ENCODE data around the gene ETFBKMT. TPM values are rescaled to one million over a fixed set of nuclear protein-coding genes. Genes with fewer than 3 reads are reported as not detected.

Gene ETFBKMT
- total and polyA plus RNA-seq, 2 of the 4 experiments (the other 2 are of a cell fraction) = 1.2 to 2.5 TPM

GRCh38 chr12:31710021-31710818, 50.7 kb downstream of the ETFBKMT start:
- H2AK9ac ChIP-seq (replicated peaks; ENCODE audit: low read depth, low read length, poor library complexity) = no peak overlapping the region
- H3K56ac ChIP-seq (ENCODE audit: extremely low read depth, insufficient read depth, low read length) = no peak overlapping the region
- BruUV-seq (replicated peaks) = no TSS peak
- H3K9ac ChIP-seq (ENCODE audit: low read depth, low read length) = no peak overlapping the region
- H3K27me3 ChIP-seq (ENCODE audit: control insufficient read depth, insufficient read depth, low read length) = no peaks in the 10 kb centered on the region
- no peak overlapping the region for H4K8ac ChIP-seq (ENCODE audit: low read depth in 2 of 2, low read length in 2 of 2)
- no peak overlapping the region for H3K4me3 ChIP-seq (ENCODE audit: insufficient read depth, low read depth, low read length)
- no peak overlapping the region for H3K4ac ChIP-seq (ENCODE audit: low read depth, low read length)
- H2AK5ac ChIP-seq (ENCODE audit: low read depth, low read length) = no peak overlapping the region
- H3K9me3 ChIP-seq (ENCODE audit: control insufficient read depth, insufficient read depth, low read length) = no peaks in the 10 kb centered on the region
- DNase-seq (no peak), ATAC-seq (ENCODE audit: low read depth) (no peak)
- in situ Hi-C loops (cut with MboI; ENCODE audit: low sequenced_read_pairs) (no loop called here), intact Hi-C loops (cut with micrococcal nuclease) (no loop called here), dilution Hi-C loops (cut with HindIII; ENCODE audit: low sequenced_read_pairs, unreplicated experiment) (no loop called here)
- no peak overlapping the region for H2BK20ac ChIP-seq (ENCODE audit: low read depth, low read length)
- no peak overlapping the region for H3K18ac ChIP-seq (ENCODE audit: low read depth, low read length)
- no peak overlapping the region for H4K91ac ChIP-seq (ENCODE audit: insufficient read depth, low read depth, low read length)
- no peak overlapping the region for H2BK15ac ChIP-seq (ENCODE audit: low read depth, low read length)
- ChIA-PET CTCF (interaction anchor here (0.6 kb wide), 1 partner anchor 10 kb away, joined by 3 read pairs; no protein-coding TSS in a partner anchor), POLR2A (ENCODE audit: unreplicated experiment) (interaction anchor here (0.6 kb wide), 1 partner anchor 28 kb away, joined by 3 read pairs; no protein-coding TSS in a partner anchor)
- no peaks in the 10 kb centered on the region for H3K79me1 ChIP-seq (ENCODE audit: low read depth in 1 of 2, low read length in 2 of 2)
- H3K36me3 ChIP-seq (ENCODE audit: control insufficient read depth, insufficient read depth, low read length) = no peaks in the 10 kb centered on the region
- no CpG with 5 or more reads among the region's 3 CpGs for WGBS, 2 experiments (ENCODE audit: extremely low coverage in 2 of 2, insufficient read length in 1 of 2)
- no peak overlapping the region for H4K5ac ChIP-seq (ENCODE audit: low read depth, low read length)
- no peak overlapping the region for H2BK120ac ChIP-seq (ENCODE audit: low read depth, low read length)
- no peak overlapping the region for H3K14ac ChIP-seq (replicated peaks; ENCODE audit: low read depth, low read length)
- no peak overlapping the region for H2AFZ ChIP-seq (replicated peaks; ENCODE audit: low read length, poor library complexity)
- no peaks in the 10 kb centered on the region for H4K20me1 ChIP-seq (ENCODE audit: insufficient read depth, low read length)
- no peak overlapping the region for H3K23ac ChIP-seq (ENCODE audit: low read depth, low read length)
- TF ChIP-seq SMC3 (IDR thresholded peaks at IDR 0.05; ENCODE audit: low read depth, low read length) (no peak), USF2 (IDR thresholded peaks at IDR 0.05; ENCODE audit: low read depth, low read length) (no peak), RAD21 (IDR thresholded peaks at IDR 0.05; ENCODE audit: low read length) (no peak)
- no peak overlapping the region for H3K27ac ChIP-seq (ENCODE audit: insufficient read depth, low read length)
- no peak overlapping the region for H2BK5ac ChIP-seq (ENCODE audit: low read depth, low read length, poor library complexity, severe bottlenecking)
- H3K4me2 ChIP-seq (ENCODE audit: low read depth, low read length) = no peak overlapping the region
- H3K4me1 ChIP-seq (ENCODE audit: control insufficient read depth, insufficient read depth, low read length) = no peaks in the 10 kb centered on the region
- H3K9me1 ChIP-seq (ENCODE audit: insufficient read depth, low read length) = no peaks in the 10 kb centered on the region
